ENCODE data around the gene MAPK8. TPM values are rescaled to one million over a fixed set of nuclear protein-coding genes. Genes with fewer than 3 reads are reported as not detected.

Gene MAPK8
- total RNA-seq, 1 experiment from 2014 or later: 52.9 TPM

GRCh38 chr10:48361176-48361575, 54.7 kb downstream of the MAPK8 start:
- H3K4me1 Mint-ChIP-seq (ENCODE audit: insufficient read depth, unreplicated experiment): peaks cover 23% of the 10 kb centered on the region
- ChIA-PET CTCF (interaction anchor here (1.0 to 1.8 kb wide), 8 partner anchors 26 to 296 kb away, joined by 3 to 21 read pairs (median 4); no protein-coding TSS in a partner anchor), POLR2A (interaction anchor here (0.8 to 1.5 kb wide), 2 partner anchors 64 to 294 kb away, joined by 4 to 7 read pairs; no protein-coding TSS in a partner anchor)
- H3K27me3 Mint-ChIP-seq (ENCODE audit: insufficient read depth, unreplicated experiment): no peaks in the 10 kb centered on the region
- H3K36me3 Mint-ChIP-seq (ENCODE audit: insufficient read depth, unreplicated experiment): no peaks in the 10 kb centered on the region
- no peak for TF ChIP-seq CTCF (IDR thresholded peaks at IDR 0.05; ENCODE audit: unreplicated experiment)
- no TSS peak for BruUV-seq (replicated peaks)
- no peaks in the 10 kb centered on the region for H3K9me3 Mint-ChIP-seq (ENCODE audit: unreplicated experiment)
- DNase-seq (ENCODE audit: unreplicated experiment): no peak
- H3K4me3 Mint-ChIP-seq (ENCODE audit: unreplicated experiment): no peak overlapping the region
- H3K27ac Mint-ChIP-seq (ENCODE audit: low read depth, unreplicated experiment): no peak overlapping the region
- intact Hi-C loops (cut with micrococcal nuclease): loop anchor here (10.0 kb wide), 1 partner anchor 1154 kb away; no protein-coding TSS in a partner anchor

- DNase-seq (ENCODE audit: unreplicated experiment): peak; percentile 79
- Mint-ChIP-seq H3K9me3 (ENCODE audit: unreplicated experiment) (no peaks in the 10 kb centered on the region), H3K27ac (ENCODE audit: low read depth, unreplicated experiment) (no peak overlapping the region), H3K27me3 (ENCODE audit: insufficient read depth, unreplicated experiment) (no peaks in the 10 kb centered on the region), H3K4me1 (ENCODE audit: insufficient read depth, unreplicated experiment) (peaks cover 23% of the 10 kb centered on the region), H3K36me3 (ENCODE audit: insufficient read depth, unreplicated experiment) (no peaks in the 10 kb centered on the region), H3K4me3 (ENCODE audit: unreplicated experiment) (peak overlapping the region; percentile 2)
- CTCF ChIA-PET: interaction anchor here (0.5 to 3.1 kb wide), 47 partner anchors 8 to 1281 kb away, joined by 3 to 44 read pairs (median 4); no protein-coding TSS in a partner anchor
- POLR2A ChIA-PET: interaction anchor here (0.7 to 2.0 kb wide), 11 partner anchors 19 to 295 kb away, joined by 3 to 7 read pairs (median 3); no protein-coding TSS in a partner anchor
- no TSS peak for BruUV-seq (replicated peaks)
- peak; percentile 72 for TF ChIP-seq CTCF (IDR thresholded peaks at IDR 0.05; ENCODE audit: unreplicated experiment)
- intact Hi-C loops (cut with micrococcal nuclease): loop anchor here (1.0 to 10.0 kb wide), 5 partner anchors 81 to 1151 kb away; no protein-coding TSS in a partner anchor
Observed at GRCh38 chr10:48363617-48364355, 57.3 kb downstream of the MAPK8 start.

GRCh38 chr10:48364659-48365405, 58.4 kb downstream of the MAPK8 start:
- Mint-ChIP-seq H3K27me3 (ENCODE audit: insufficient read depth, unreplicated experiment) (no peaks in the 10 kb centered on the region), H3K4me3 (ENCODE audit: unreplicated experiment) (peak overlapping the region; percentile 19), H3K9me3 (ENCODE audit: unreplicated experiment) (no peaks in the 10 kb centered on the region), H3K27ac (ENCODE audit: low read depth, unreplicated experiment) (no peak overlapping the region), H3K4me1 (ENCODE audit: insufficient read depth, unreplicated experiment) (peaks cover 23% of the 10 kb centered on the region), H3K36me3 (ENCODE audit: insufficient read depth, unreplicated experiment) (no peaks in the 10 kb centered on the region)
- POLR2A ChIA-PET: interaction anchor here (0.7 to 2.0 kb wide), 7 partner anchors 25 to 294 kb away, joined by 3 to 6 read pairs (median 4); no protein-coding TSS in a partner anchor
- intact Hi-C loops (cut with micrococcal nuclease): loop anchor here (10.0 kb wide), 1 partner anchor 1150 kb away; no protein-coding TSS in a partner anchor
- TF ChIP-seq CTCF (IDR thresholded peaks at IDR 0.05; ENCODE audit: unreplicated experiment): no peak
- CTCF ChIA-PET: interaction anchor here (0.5 to 3.1 kb wide), 30 partner anchors 9 to 1280 kb away, joined by 3 to 44 read pairs (median 5); no protein-coding TSS in a partner anchor
- BruUV-seq (replicated peaks): no TSS peak
- peak; percentile 50 for DNase-seq (ENCODE audit: unreplicated experiment)

All from MCF 10A (cell line).